SU-DHL-6 (cell line): ENCODE measurements around the gene ZDHHC23.

Experiments used
- H2AFZ ChIP-seq: fragments of 200-600 bp; sonication (generic); 2 replicates; pipeline ENCODE4 v1.6.1; 2014; ENCODE audit warnings: low read depth, mild to moderate bottlenecking, moderate library complexity, mixed read lengths, antibody characterized with exemption, low read length; ENCODE audit not compliant: severe bottlenecking
- H3F3A ChIP-seq: fragments of 200-600 bp; shearing (Covaris generic); 2 replicates; pipeline ENCODE4 v1.6.0; 2016; ENCODE audit warnings: antibody characterized with exemption, mild to moderate bottlenecking; ENCODE audit not compliant: insufficient read depth
- H3K27ac ChIP-seq: fragments of 200-600 bp; sonication (generic); 2 replicates; pipeline ENCODE4 v1.5.1; 2016; ENCODE audit warnings: low read depth, mild to moderate bottlenecking, low read length, moderate library complexity, mixed read lengths
- H3K27me3 ChIP-seq: fragments of 200-600 bp; sonication (generic), shearing (Covaris generic); 2 replicates; pipeline ENCODE4 v1.6.0; 2014; ENCODE audit warnings: mild to moderate bottlenecking, low read length
- H3K36me3 ChIP-seq: fragments of 200-600 bp; sonication (generic); 2 replicates; pipeline ENCODE4 v1.6.1; 2014; ENCODE audit warnings: mild to moderate bottlenecking, low read length, mixed read lengths
- H3K4me2 ChIP-seq: fragments of 300-600, 200-600 bp; shearing (Covaris generic), sonication (generic); 2 replicates; pipeline ENCODE4 v1.6.0; 2014; ENCODE audit warnings: low read length, low read depth, mild to moderate bottlenecking; ENCODE audit not compliant: poor library complexity, severe bottlenecking
- H3K4me3 ChIP-seq: fragments of 200-600 bp; sonication (generic); 2 replicates; pipeline ENCODE4 v1.5.1; 2014; ENCODE audit warnings: antibody characterized with exemption, low read length, mild to moderate bottlenecking, mixed read lengths; ENCODE audit not compliant: insufficient read depth, poor library complexity, severe bottlenecking
- H3K79me2 ChIP-seq: fragments of 200-600 bp; sonication (generic); 2 replicates; pipeline ENCODE4 v1.6.1; 2014; ENCODE audit warnings: mild to moderate bottlenecking, low read length, moderate library complexity; ENCODE audit not compliant: insufficient read depth
- H3K9ac ChIP-seq: fragments of 200-600 bp; sonication (generic); 2 replicates; pipeline ENCODE4 v1.7.0; 2014; ENCODE audit warnings: mild to moderate bottlenecking, low read length
- H3K9me2 ChIP-seq: fragments of 200-600 bp; sonication (generic); replicated peaks from 2 replicates; pipeline ENCODE4 v1.6.1; 2014; ENCODE audit warnings: low read length; ENCODE audit not compliant: insufficient read depth
- H3K9me3 ChIP-seq: fragments of 200-600 bp; sonication (generic); 2 replicates; pipeline ENCODE4 v1.6.1; 2014; ENCODE audit warnings: low read length, mixed read lengths; ENCODE audit not compliant: insufficient read depth
- H4K20me1 ChIP-seq: fragments of 200-600 bp; sonication (generic); 2 replicates; pipeline ENCODE4 v1.6.1; 2014; ENCODE audit warnings: low read depth, mild to moderate bottlenecking, antibody characterized with exemption, low read length, moderate library complexity, mixed read lengths
- CTCF ChIP-seq: fragments of 200-600 bp; sonication (generic); IDR thresholded peaks from one replicate; pipeline ENCODE4 v1.5.1; 2017; ENCODE audit warnings: antibody characterized with exemption, mild to moderate bottlenecking, low read length, moderate library complexity; ENCODE audit not compliant: insufficient read depth, poor library complexity, severe bottlenecking
- EZH2phosphoT487 ChIP-seq: fragments of 200-600 bp; sonication (generic), shearing (Covaris generic); conservative IDR thresholded peaks from 2 replicates; pipeline ENCODE4 v1.6.1; 2018; ENCODE audit warnings: mild to moderate bottlenecking, antibody characterized with exemption, low read length, moderate library complexity, mixed read lengths

ZDHHC23 gene

GRCh38 chr3:113966172-113966571, 18.4 kb downstream of the ZDHHC23 start:
- no peaks in the 10 kb centered on the region for H3K9me3 ChIP-seq
- H3K27me3 ChIP-seq: no peaks in the 10 kb centered on the region
- H3K9me2 ChIP-seq: no peaks in the 10 kb centered on the region
- no peak overlapping the region for H2AFZ ChIP-seq
- no peak overlapping the region for H3K4me2 ChIP-seq
- no peak overlapping the region for H3K4me3 ChIP-seq
- no peaks in the 10 kb centered on the region for H3F3A ChIP-seq
- 0 out of 2 replicates have a peak, but pooled peaks cover 2% of the 10 kb centered on the region for H3K36me3 ChIP-seq
- H3K79me2 ChIP-seq: no peaks in the 10 kb centered on the region
- H3K9ac ChIP-seq: no peak overlapping the region
- no peaks in the 10 kb centered on the region for H4K20me1 ChIP-seq
- no peak for TF ChIP-seq EZH2phosphoT487
- no peak for TF ChIP-seq CTCF
- no peak overlapping the region for H3K27ac ChIP-seq

GRCh38 chr3:113968986-113969385, 21.2 kb downstream of the ZDHHC23 start:
- H3K27me3 ChIP-seq: no peaks in the 10 kb centered on the region
- TF ChIP-seq EZH2phosphoT487 (no peak), CTCF (no peak)
- no peaks in the 10 kb centered on the region for H4K20me1 ChIP-seq
- no peaks in the 10 kb centered on the region for H3K9me2 ChIP-seq
- H3K79me2 ChIP-seq: no peaks in the 10 kb centered on the region
- H3K36me3 ChIP-seq: peaks cover 22% of the 10 kb centered on the region
- H3K9me3 ChIP-seq: 0 out of 2 replicates have a peak, but pooled peaks cover 7% of the 10 kb centered on the region
- H3F3A ChIP-seq: no peaks in the 10 kb centered on the region
- no peak overlapping the region for H3K27ac ChIP-seq
- H3K4me2 ChIP-seq: no peak overlapping the region
- no peak overlapping the region for H3K4me3 ChIP-seq
- no peak overlapping the region for H3K9ac ChIP-seq
- no peak overlapping the region for H2AFZ ChIP-seq

- no peaks in the 10 kb centered on the region for H4K20me1 ChIP-seq
- no peaks in the 10 kb centered on the region for H3K27me3 ChIP-seq
- 0 out of 2 replicates have a peak, but pooled peaks cover 1% of the 10 kb centered on the region for H3K9me3 ChIP-seq
- H3K9ac ChIP-seq: no peak overlapping the region
- no peak overlapping the region for H2AFZ ChIP-seq
- TF ChIP-seq CTCF (no peak), EZH2phosphoT487 (no peak)
- H3K9me2 ChIP-seq: no peaks in the 10 kb centered on the region
- H3F3A ChIP-seq: no peaks in the 10 kb centered on the region
- H3K79me2 ChIP-seq: no peaks in the 10 kb centered on the region
- no peak overlapping the region for H3K4me3 ChIP-seq
- H3K27ac ChIP-seq: no peak overlapping the region
- no peak overlapping the region for H3K4me2 ChIP-seq
- peaks cover 11% of the 10 kb centered on the region for H3K36me3 ChIP-seq
Measured at GRCh38 chr3:113977822-113978221, 30.0 kb downstream of the ZDHHC23 start.
